ENCODE data around the gene GNG4.
A peak's percentile ranks its signal among the peaks of the same experiment; 100 is the strongest.

Gene GNG4

GRCh38 chr1:235532360-235532759, 117.2 kb downstream of the GNG4 start:
- DNase-seq (ENCODE audit: low read depth): peak; percentile 24
- no peak overlapping the region for H3K4me3 ChIP-seq (ENCODE audit: low read depth, low read length)
- TF ChIP-seq CTCF (conservative IDR thresholded peaks at IDR 0.05; ENCODE audit: low read depth, low read length): no peak

GRCh38 chr1:235527196-235527814, 122.3 kb downstream of the GNG4 start:
- no peak overlapping the region for H3K4me3 ChIP-seq (ENCODE audit: low read depth, low read length)
- TF ChIP-seq CTCF (conservative IDR thresholded peaks at IDR 0.05; ENCODE audit: low read depth, low read length): no peak
- DNase-seq (ENCODE audit: low read depth): no peak

GRCh38 chr1:235525314-235525713, 124.3 kb downstream of the GNG4 start:
- no peak overlapping the region for H3K4me3 ChIP-seq (ENCODE audit: low read depth, low read length)
- TF ChIP-seq CTCF (conservative IDR thresholded peaks at IDR 0.05; ENCODE audit: low read depth, low read length): no peak
- no peak for DNase-seq (ENCODE audit: low read depth)

GRCh38 chr1:235516862-235517446, 132.6 kb downstream of the GNG4 start:
- no peak for TF ChIP-seq CTCF (conservative IDR thresholded peaks at IDR 0.05; ENCODE audit: low read depth, low read length)
- H3K4me3 ChIP-seq (ENCODE audit: low read depth, low read length): no peak overlapping the region
- no peak for DNase-seq (ENCODE audit: low read depth)

GRCh38 chr1:235515844-235516512, 133.6 kb downstream of the GNG4 start:
- TF ChIP-seq CTCF (conservative IDR thresholded peaks at IDR 0.05; ENCODE audit: low read depth, low read length): no peak
- DNase-seq (ENCODE audit: low read depth): no peak
- no peak overlapping the region for H3K4me3 ChIP-seq (ENCODE audit: low read depth, low read length)

GRCh38 chr1:235513495-235514366, 135.9 kb downstream of the GNG4 start:
- no peak overlapping the region for H3K4me3 ChIP-seq (ENCODE audit: low read depth, low read length)
- TF ChIP-seq CTCF (conservative IDR thresholded peaks at IDR 0.05; ENCODE audit: low read depth, low read length): peak; percentile 85
- DNase-seq (ENCODE audit: low read depth): peak; percentile 85

Data from choroid plexus epithelial cell (primary cell).